Measurements from ENCODE around the gene SPR.
A peak's percentile ranks its signal among the peaks of the same experiment; 100 is the strongest.

SPR gene

GRCh38 chr2:72916743-72917137 is 29.5 kb downstream of the SPR start:
- no peak for DNase-seq

- DNase-seq = peak; percentile 56
These were observed 30.1 kb downstream of the SPR start, which contains the start of gene EMX1 for GRCh38 chr2:72917138-72917876. Gene EMX1, plus strand, starts transcription at chr2:72917519. Its CDS starts 334 bp downstream, at chr2:72917853.

GRCh38 chr2:72917877-72918553 is 30.8 kb downstream of the SPR start:
- no peak for DNase-seq

GRCh38 chr2:72919414-72920317 is 32.5 kb downstream of the SPR start:
- DNase-seq = no peak

GRCh38 chr2:72920318-72921087 is 33.3 kb downstream of the SPR start:
- peak; percentile 46 for DNase-seq

- no peak for DNase-seq
These were observed 34.1 kb downstream of the SPR start for GRCh38 chr2:72921088-72921851.

- DNase-seq = no peak
These were observed 34.6 kb downstream of the SPR start for GRCh38 chr2:72921853-72922252.

GRCh38 chr2:72923833-72924352 is 36.7 kb downstream of the SPR start:
- no peak for DNase-seq

GRCh38 chr2:72924353-72925240 is 37.4 kb downstream of the SPR start:
- DNase-seq = no peak

GRCh38 chr2:72925328-72925943 is 38.2 kb downstream of the SPR start:
- no peak for DNase-seq

GRCh38 chr2:72926368-72926767 is 39.2 kb downstream of the SPR start:
- no peak for DNase-seq

GRCh38 chr2:72926811-72927465 is 39.7 kb downstream of the SPR start:
- DNase-seq = no peak

GRCh38 chr2:72927619-72928550 is 40.7 kb downstream of the SPR start:
- DNase-seq = no peak

GRCh38 chr2:72929010-72929409 is 41.8 kb downstream of the SPR start:
- DNase-seq = no peak

- no peak for DNase-seq
These were observed 44.2 kb downstream of the SPR start for GRCh38 chr2:72931280-72931910.

GRCh38 chr2:72932045-72932740 is 45.0 kb downstream of the SPR start:
- DNase-seq = no peak

GRCh38 chr2:72932805-72933204 is 45.6 kb downstream of the SPR start:
- DNase-seq = no peak
